Measurements from ENCODE around the gene CMTM7.
"Not testable (repeated sequence)": the region's sequence is repeated elsewhere in the genome, so short reads cannot be mapped to it uniquely, and the experiment has no call there.

Gene CMTM7

GRCh38 chr3:32438596-32439344, 47.1 kb downstream of the CMTM7 start:
- DNase-seq (ENCODE audit: low spot score) = peak; percentile 59

- DNase-seq (ENCODE audit: low spot score) = not testable (repeated sequence)
These were observed 47.8 kb downstream of the CMTM7 start for GRCh38 chr3:32439421-32439820.

GRCh38 chr3:32440611-32441350, 49.1 kb downstream of the CMTM7 start:
- peak; percentile 89 for DNase-seq (ENCODE audit: low spot score)

GRCh38 chr3:32442766-32443165, 51.1 kb downstream of the CMTM7 start:
- DNase-seq (ENCODE audit: low spot score) = peak; percentile 67

- peak; percentile 66 for DNase-seq (ENCODE audit: low spot score)
These were observed 51.8 kb downstream of the CMTM7 start for GRCh38 chr3:32443478-32443877.

DNA sequence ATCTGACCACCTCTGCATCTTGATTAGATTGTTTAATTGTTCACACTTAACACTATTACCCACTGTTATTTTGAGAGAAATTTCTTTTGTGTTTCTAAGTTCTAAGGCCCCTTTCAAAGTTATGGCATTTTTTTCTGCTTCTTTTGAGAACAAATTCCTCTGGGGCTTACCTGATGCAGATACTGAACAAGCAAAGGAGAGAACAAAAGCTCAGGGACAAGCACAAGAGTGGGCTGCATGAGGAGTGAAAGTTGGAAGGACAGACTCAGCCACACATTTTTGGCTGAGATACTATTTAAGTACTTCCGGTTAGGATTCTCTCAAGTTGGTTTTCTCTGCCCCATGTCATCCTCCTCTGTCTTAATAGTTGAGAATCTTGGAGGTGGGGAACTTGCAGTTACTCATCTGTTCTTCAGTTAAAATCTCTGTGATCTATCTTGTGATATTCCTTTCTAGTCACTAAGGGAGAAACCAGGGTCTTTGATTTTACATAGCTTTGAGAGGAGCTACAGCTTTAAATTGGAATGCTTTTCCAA, 56.3 kb downstream of the CMTM7 start:
- DNase-seq (ENCODE audit: low spot score) = no peak

- no peak for DNase-seq (ENCODE audit: low spot score)
These were observed 57.2 kb downstream of the CMTM7 start for GRCh38 chr3:32448686-32449474.

- DNase-seq (ENCODE audit: low spot score) = no peak
These were observed 58.0 kb downstream of the CMTM7 start for GRCh38 chr3:32449691-32450090.

DNA sequence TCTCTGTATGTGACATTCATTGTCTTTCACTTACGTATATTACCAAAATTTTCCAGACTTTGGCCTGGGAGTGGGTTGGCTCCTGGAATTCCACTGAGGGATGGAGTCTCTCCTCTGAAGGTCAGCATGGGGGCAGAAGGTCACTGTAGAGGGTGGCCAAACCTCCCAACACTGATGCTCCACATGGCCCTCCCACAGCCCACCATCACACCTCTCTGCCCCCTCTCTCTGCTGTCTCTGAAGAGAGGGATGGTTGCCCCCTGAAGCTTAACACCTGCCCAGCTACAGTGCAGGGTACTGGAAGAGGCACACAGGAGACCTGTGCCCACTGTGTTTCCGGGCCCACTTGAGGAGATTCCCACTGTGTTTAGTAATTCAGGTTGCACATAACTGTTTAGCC, 58.8 kb downstream of the CMTM7 start:
- DNase-seq (ENCODE audit: low spot score) = no peak

GRCh38 chr3:32450992-32451659, 59.5 kb downstream of the CMTM7 start:
- no peak for DNase-seq (ENCODE audit: low spot score)

GRCh38 chr3:32452009-32452408, 60.4 kb downstream of the CMTM7 start:
- DNase-seq (ENCODE audit: low spot score) = no peak

- no peak for DNase-seq (ENCODE audit: low spot score)
These were observed 61.7 kb downstream of the CMTM7 start for GRCh38 chr3:32453346-32453745.

DNA sequence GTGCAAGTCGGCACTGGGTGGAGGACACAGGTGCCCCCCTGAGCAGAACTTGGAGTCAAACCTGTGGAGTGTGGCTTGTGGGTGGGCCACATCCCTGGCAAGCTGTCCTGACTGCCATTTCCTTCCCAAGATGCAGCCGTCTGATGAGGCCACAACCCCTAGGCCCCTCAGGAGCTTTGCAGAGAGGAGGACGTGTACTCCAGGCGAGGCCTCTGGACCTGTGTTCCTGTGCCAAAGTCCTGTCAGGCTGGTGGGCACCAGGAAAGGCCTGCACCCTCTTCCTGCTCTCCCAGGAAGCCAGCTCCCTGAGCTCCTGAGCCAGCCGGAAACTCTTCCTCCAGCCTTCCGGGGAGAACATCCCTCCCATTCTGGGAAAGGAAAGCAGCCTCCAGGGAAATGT, 62.5 kb downstream of the CMTM7 start:
- no peak for DNase-seq (ENCODE audit: low spot score)

DNA sequence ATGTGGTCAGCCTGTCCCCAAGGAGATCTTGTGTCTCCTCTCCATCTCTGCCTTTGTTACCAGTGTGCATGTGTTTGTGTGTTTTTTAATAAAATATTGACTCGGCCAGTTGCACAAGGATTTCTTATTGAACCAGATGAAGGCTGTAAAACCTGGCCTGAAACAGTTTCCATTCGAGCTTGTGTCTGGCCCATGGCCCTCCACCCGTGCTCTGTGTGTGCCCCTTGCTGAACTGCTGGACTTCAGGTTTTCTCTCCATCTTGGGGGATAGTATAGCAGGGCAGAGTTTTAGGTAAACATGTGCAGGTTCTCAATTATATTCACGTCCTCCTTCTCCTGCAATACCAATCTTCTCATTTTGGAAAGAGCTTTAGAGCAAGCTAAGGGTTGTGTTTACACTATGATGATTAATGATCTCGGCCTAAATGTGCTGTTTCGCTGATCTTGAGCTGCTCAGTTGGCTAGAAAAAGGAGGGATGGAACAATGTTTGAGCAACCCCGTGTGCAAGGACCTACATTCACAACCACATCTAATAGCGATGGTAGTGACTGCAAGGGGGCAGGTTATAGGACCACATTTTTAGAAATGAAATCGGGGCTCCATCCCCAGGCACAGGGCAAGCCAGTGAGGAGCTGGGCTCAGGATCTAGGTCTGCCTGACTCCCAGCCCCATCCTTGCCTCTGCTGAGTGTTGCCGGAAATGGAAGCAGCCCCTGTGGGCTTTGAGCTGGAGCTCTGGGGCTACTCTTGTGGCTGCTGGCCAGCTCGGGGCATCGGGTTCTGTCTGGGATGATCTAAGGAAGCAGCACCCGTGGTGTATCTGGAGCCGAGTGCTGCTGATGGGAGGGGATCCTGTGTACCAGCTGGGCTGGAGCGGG, 63.3 kb downstream of the CMTM7 start:
- no peak for DNase-seq (ENCODE audit: low spot score)

- DNase-seq (ENCODE audit: low spot score) = no peak
These were observed 64.2 kb downstream of the CMTM7 start for GRCh38 chr3:32455609-32456428.

DNA sequence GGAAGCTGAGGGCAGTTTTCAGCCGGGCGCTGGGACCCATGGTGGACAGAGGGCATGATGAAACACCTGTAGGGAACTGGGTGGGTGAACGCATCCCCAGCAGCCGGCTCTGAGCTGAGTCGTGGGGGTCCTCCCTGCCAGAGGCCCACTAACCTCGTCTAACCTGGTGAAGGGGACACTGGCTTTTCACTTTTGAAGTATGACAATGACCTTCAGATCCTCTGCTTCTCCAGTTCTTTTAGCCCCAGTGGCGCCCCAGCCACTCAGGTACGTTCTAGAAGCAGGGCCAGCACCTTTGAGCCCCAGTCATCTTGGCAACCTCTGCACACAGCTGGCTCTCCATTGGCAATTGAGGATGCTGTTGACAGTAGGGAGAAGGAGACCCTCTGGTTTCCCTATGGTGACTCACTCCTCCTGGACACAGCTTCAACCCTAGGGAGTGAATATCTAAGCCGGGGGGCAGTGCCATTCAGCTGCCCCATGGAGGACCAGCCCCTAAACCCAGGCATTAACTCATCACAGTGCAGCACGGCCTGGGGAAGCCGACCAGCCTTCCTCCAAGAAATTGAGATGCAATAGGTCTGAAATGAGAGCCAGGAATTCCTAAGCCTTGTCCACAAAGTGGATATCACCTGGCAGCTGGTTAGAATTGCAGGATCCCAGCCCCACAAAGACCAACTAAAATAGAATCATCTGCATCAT, 64.9 kb downstream of the CMTM7 start:
- no peak for DNase-seq (ENCODE audit: low spot score)

DNA sequence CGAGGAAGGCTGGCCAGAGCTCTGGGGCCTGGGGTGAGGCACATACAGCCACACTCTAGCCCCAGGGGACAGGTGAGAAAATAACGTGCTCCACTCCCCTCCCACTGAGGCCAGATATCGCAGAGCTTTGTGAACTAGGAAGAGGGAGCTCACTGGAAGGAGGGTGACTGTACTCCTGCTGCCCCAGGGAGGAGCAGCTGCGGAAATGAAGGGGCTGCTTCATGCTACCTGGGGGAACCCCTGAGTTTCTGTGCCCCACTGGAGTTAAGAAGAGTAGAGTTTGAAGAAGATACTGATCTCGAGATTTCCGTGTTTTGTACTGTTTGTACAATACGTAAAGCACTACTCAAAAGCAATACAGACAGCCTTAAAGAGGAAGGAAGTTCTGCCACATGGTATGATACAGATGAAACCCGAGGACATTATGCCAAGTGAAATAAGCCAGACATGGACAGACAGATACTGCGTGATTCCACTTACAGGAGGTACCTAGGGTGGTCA, 66.4 kb downstream of the CMTM7 start:
- no peak for DNase-seq (ENCODE audit: low spot score)

- no peak for DNase-seq (ENCODE audit: low spot score)
These were observed 67.8 kb downstream of the CMTM7 start for GRCh38 chr3:32459450-32459849.

All from kidney tubule cell (primary cell).